Measurements from ENCODE around the gene SHOX.
"Not testable (repeated sequence)": the region's sequence is repeated elsewhere in the genome, so short reads cannot be mapped to it uniquely, and the experiment has no call there.

SHOX gene

GRCh38 chrX:630612-631496, at the start of gene SHOX:
Gene SHOX, plus strand, starts transcription at chrX:630791. Its CDS starts 107 bp downstream, at chrX:630898.
- DNase-seq (ENCODE audit: low spot score) = no peak

GRCh38 chrX:581066-581465, 49.5 kb upstream of the SHOX start:
- DNase-seq (ENCODE audit: low spot score) = no peak

- DNase-seq (ENCODE audit: low spot score) = no peak
Observed at GRCh38 chrX:581720-582298, 48.8 kb upstream of the SHOX start.

GRCh38 chrX:584572-584971, 46.0 kb upstream of the SHOX start:
- no peak for DNase-seq (ENCODE audit: low spot score)

GRCh38 chrX:585115-585808, 45.3 kb upstream of the SHOX start:
- no peak for DNase-seq (ENCODE audit: low spot score)

GRCh38 chrX:586351-586750, 44.2 kb upstream of the SHOX start:
- no peak for DNase-seq (ENCODE audit: low spot score)

GRCh38 chrX:589261-589660, 41.3 kb upstream of the SHOX start:
- DNase-seq (ENCODE audit: low spot score) = not testable (repeated sequence)

GRCh38 chrX:590693-591404, 39.7 kb upstream of the SHOX start:
- DNase-seq (ENCODE audit: low spot score) = no peak

- DNase-seq (ENCODE audit: low spot score) = no peak
Observed at GRCh38 chrX:599837-600715, 30.5 kb upstream of the SHOX start.

GRCh38 chrX:603029-603428, 27.6 kb upstream of the SHOX start:
- DNase-seq (ENCODE audit: low spot score) = not testable (repeated sequence)

GRCh38 chrX:604616-605015, 26.0 kb upstream of the SHOX start:
- DNase-seq (ENCODE audit: low spot score) = not testable (repeated sequence)

GRCh38 chrX:608088-608487, 22.5 kb upstream of the SHOX start:
- DNase-seq (ENCODE audit: low spot score) = not testable (repeated sequence)

GRCh38 chrX:614136-614535, 16.5 kb upstream of the SHOX start:
- no peak for DNase-seq (ENCODE audit: low spot score)

GRCh38 chrX:617401-617800, 13.2 kb upstream of the SHOX start:
- DNase-seq (ENCODE audit: low spot score) = no peak

- no peak for DNase-seq (ENCODE audit: low spot score)
Observed at GRCh38 chrX:617891-618290, 12.7 kb upstream of the SHOX start.

GRCh38 chrX:618304-618703, 12.3 kb upstream of the SHOX start:
- not testable (repeated sequence) for DNase-seq (ENCODE audit: low spot score)

GRCh38 chrX:618761-619450, 11.7 kb upstream of the SHOX start:
- no peak for DNase-seq (ENCODE audit: low spot score)

- DNase-seq (ENCODE audit: low spot score) = no peak
Observed at GRCh38 chrX:619451-619811, 11.2 kb upstream of the SHOX start.

GRCh38 chrX:619812-620531, 10.6 kb upstream of the SHOX start:
- no peak for DNase-seq (ENCODE audit: low spot score)

Measured in HuH-7.5 (cell line).